ENCODE measurements around the gene GSDMA.

GSDMA gene

GRCh38 chr17:40024901-40025300, 62.1 kb downstream of the GSDMA start:
- Histone ChIP-seq H3K4me1 (ENCODE audit: control insufficient read depth, insufficient read depth, low read depth, low read length) (peaks cover 39% of the 10 kb centered on the region), H3K9ac (ENCODE audit: low read length) (no peak overlapping the region), H3K9me3 (ENCODE audit: control insufficient read depth, low read length) (no peaks in the 10 kb centered on the region), H4K8ac (ENCODE audit: low read length) (no peak overlapping the region), H3K23ac (ENCODE audit: low read length in 2 of 2) (no peak overlapping the region), H3K18ac (ENCODE audit: low read depth in 1 of 2, low read length in 2 of 2) (no peak overlapping the region), H2BK120ac (ENCODE audit: low read depth, low read length) (no peak overlapping the region), H3K4ac (ENCODE audit: low read depth in 1 of 2, low read length in 2 of 2) (no peak overlapping the region), H2BK12ac (ENCODE audit: low read length in 2 of 2) (no peak overlapping the region), H3K79me1 (replicated peaks; ENCODE audit: low read length, poor library complexity, severe bottlenecking) (no peaks in the 10 kb centered on the region), H2AK5ac (ENCODE audit: low read length, severe bottlenecking) (no peak overlapping the region), H3K36me3 (ENCODE audit: control insufficient read depth in 1 of 2, insufficient read depth in 2 of 2, low read depth in 1 of 2, low read length in 2 of 2) (peaks cover 49 to 58% of the 10 kb centered on the region in 2 experiments), H2BK15ac (ENCODE audit: low read depth, poor library complexity, severe bottlenecking) (no peak overlapping the region), H3K27me3 (ENCODE audit: control insufficient read depth in 1 of 2, insufficient read depth in 1 of 2, low read length in 2 of 2) (no peaks in the 10 kb centered on the region), H3K4me3 (ENCODE audit: insufficient read depth in 1 of 2, low read depth in 1 of 2, low read length in 2 of 2) (no peak overlapping the region), H4K91ac (ENCODE audit: low read length) (no peak overlapping the region), H3K14ac (ENCODE audit: low read length in 2 of 2) (no peak overlapping the region), H3K27ac (ENCODE audit: low read length, poor library complexity, severe bottlenecking) (peak overlapping the region; percentile 47), H2BK5ac (ENCODE audit: low read depth, low read length, poor library complexity, severe bottlenecking) (no peak overlapping the region), H2AFZ (ENCODE audit: low read depth, low read length) (no peak overlapping the region), H3K4me2 (ENCODE audit: low read length, poor library complexity, severe bottlenecking) (no peak overlapping the region)
- 96% methylated on average over 8 of the region's 8 CpGs for WGBS
- no peak for DNase-seq

DNA sequence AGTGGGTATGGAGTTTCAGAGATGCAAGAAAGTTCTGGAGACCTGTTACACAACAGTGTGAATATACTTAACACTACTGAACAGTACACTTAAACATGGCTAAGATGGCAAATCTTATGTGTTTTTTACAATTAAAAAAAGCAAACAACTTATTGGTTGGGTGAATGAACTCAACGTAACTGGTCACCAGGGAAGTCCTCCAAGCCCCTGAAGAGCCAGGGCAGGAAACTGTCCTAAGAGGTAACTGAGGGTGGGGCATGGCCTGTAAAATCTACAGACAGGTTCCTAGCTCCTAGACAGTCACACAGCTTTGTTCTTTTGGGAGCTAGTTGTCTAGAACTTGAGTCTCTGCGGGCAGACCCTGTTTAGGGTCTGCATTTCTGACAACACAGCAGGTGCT, 62.8 kb downstream of the GSDMA start:
- H2BK12ac ChIP-seq (ENCODE audit: low read length in 2 of 2): no peak overlapping the region
- H2AK5ac ChIP-seq (ENCODE audit: low read length, severe bottlenecking): peak overlapping the region; percentile 27
- 100% methylated on average over 2 of the region's 2 CpGs for WGBS
- peaks cover 45 to 53% of the 10 kb centered on the region in 2 experiments for H3K36me3 ChIP-seq (ENCODE audit: control insufficient read depth in 1 of 2, insufficient read depth in 2 of 2, low read depth in 1 of 2, low read length in 2 of 2)
- H3K4me3 ChIP-seq (ENCODE audit: insufficient read depth in 1 of 2, low read depth in 1 of 2, low read length in 2 of 2): no peak overlapping the region
- no peak overlapping the region for H3K9ac ChIP-seq (ENCODE audit: low read length)
- no peak overlapping the region for H3K14ac ChIP-seq (ENCODE audit: low read length in 2 of 2)
- H3K27ac ChIP-seq (ENCODE audit: low read length, poor library complexity, severe bottlenecking): peak overlapping the region; percentile 47
- H4K8ac ChIP-seq (ENCODE audit: low read length): no peak overlapping the region
- H3K9me3 ChIP-seq (ENCODE audit: control insufficient read depth, low read length): no peaks in the 10 kb centered on the region
- peaks cover 36% of the 10 kb centered on the region for H3K4me1 ChIP-seq (ENCODE audit: control insufficient read depth, insufficient read depth, low read depth, low read length)
- H2AFZ ChIP-seq (ENCODE audit: low read depth, low read length): no peak overlapping the region
- H2BK15ac ChIP-seq (ENCODE audit: low read depth, poor library complexity, severe bottlenecking): no peak overlapping the region
- no peaks in the 10 kb centered on the region for H3K27me3 ChIP-seq (ENCODE audit: control insufficient read depth in 1 of 2, insufficient read depth in 1 of 2, low read length in 2 of 2)
- no peak overlapping the region for H3K4me2 ChIP-seq (ENCODE audit: low read length, poor library complexity, severe bottlenecking)
- no peak overlapping the region for H3K4ac ChIP-seq (ENCODE audit: low read depth in 1 of 2, low read length in 2 of 2)
- no peak overlapping the region for H4K91ac ChIP-seq (ENCODE audit: low read length)
- H3K23ac ChIP-seq (ENCODE audit: low read length in 2 of 2): no peak overlapping the region
- H3K18ac ChIP-seq (ENCODE audit: low read depth in 1 of 2, low read length in 2 of 2): no peak overlapping the region
- H2BK120ac ChIP-seq (ENCODE audit: low read depth, low read length): no peak overlapping the region
- H3K79me1 ChIP-seq (replicated peaks; ENCODE audit: low read length, poor library complexity, severe bottlenecking): no peaks in the 10 kb centered on the region
- no peak for DNase-seq
- H2BK5ac ChIP-seq (ENCODE audit: low read depth, low read length, poor library complexity, severe bottlenecking): no peak overlapping the region

- Histone ChIP-seq H3K27ac (ENCODE audit: low read length, poor library complexity, severe bottlenecking) (peak overlapping the region; percentile 47), H2BK12ac (ENCODE audit: low read length in 2 of 2) (no peak overlapping the region), H2BK5ac (ENCODE audit: low read depth, low read length, poor library complexity, severe bottlenecking) (no peak overlapping the region), H3K79me1 (replicated peaks; ENCODE audit: low read length, poor library complexity, severe bottlenecking) (no peaks in the 10 kb centered on the region), H3K14ac (ENCODE audit: low read length in 2 of 2) (no peak overlapping the region), H2AFZ (ENCODE audit: low read depth, low read length) (no peak overlapping the region), H2BK15ac (ENCODE audit: low read depth, poor library complexity, severe bottlenecking) (no peak overlapping the region), H4K91ac (ENCODE audit: low read length) (no peak overlapping the region), H3K27me3 (ENCODE audit: control insufficient read depth in 1 of 2, insufficient read depth in 1 of 2, low read length in 2 of 2) (no peaks in the 10 kb centered on the region), H3K36me3 (ENCODE audit: control insufficient read depth in 1 of 2, insufficient read depth in 2 of 2, low read depth in 1 of 2, low read length in 2 of 2) (peaks cover 51 to 58% of the 10 kb centered on the region in 2 experiments), H2AK5ac (ENCODE audit: low read length, severe bottlenecking) (no peak overlapping the region), H3K9me3 (ENCODE audit: control insufficient read depth, low read length) (no peaks in the 10 kb centered on the region), H3K23ac (ENCODE audit: low read length in 2 of 2) (no peak overlapping the region), H3K4me3 (ENCODE audit: insufficient read depth in 1 of 2, low read depth in 1 of 2, low read length in 2 of 2) (no peak overlapping the region), H3K4ac (ENCODE audit: low read depth in 1 of 2, low read length in 2 of 2) (no peak overlapping the region), H3K4me1 (ENCODE audit: control insufficient read depth, insufficient read depth, low read depth, low read length) (peaks cover 36% of the 10 kb centered on the region), H4K8ac (ENCODE audit: low read length) (no peak overlapping the region), H3K18ac (ENCODE audit: low read depth in 1 of 2, low read length in 2 of 2) (no peak overlapping the region), H3K9ac (ENCODE audit: low read length) (peak overlapping the region; percentile 9), H2BK120ac (ENCODE audit: low read depth, low read length) (no peak overlapping the region), H3K4me2 (ENCODE audit: low read length, poor library complexity, severe bottlenecking) (no peak overlapping the region)
- DNase-seq: no peak
- WGBS: 92% methylated on average over 22 of the region's 22 CpGs
Measured at GRCh38 chr17:40025991-40026815, 63.4 kb downstream of the GSDMA start.

DNA sequence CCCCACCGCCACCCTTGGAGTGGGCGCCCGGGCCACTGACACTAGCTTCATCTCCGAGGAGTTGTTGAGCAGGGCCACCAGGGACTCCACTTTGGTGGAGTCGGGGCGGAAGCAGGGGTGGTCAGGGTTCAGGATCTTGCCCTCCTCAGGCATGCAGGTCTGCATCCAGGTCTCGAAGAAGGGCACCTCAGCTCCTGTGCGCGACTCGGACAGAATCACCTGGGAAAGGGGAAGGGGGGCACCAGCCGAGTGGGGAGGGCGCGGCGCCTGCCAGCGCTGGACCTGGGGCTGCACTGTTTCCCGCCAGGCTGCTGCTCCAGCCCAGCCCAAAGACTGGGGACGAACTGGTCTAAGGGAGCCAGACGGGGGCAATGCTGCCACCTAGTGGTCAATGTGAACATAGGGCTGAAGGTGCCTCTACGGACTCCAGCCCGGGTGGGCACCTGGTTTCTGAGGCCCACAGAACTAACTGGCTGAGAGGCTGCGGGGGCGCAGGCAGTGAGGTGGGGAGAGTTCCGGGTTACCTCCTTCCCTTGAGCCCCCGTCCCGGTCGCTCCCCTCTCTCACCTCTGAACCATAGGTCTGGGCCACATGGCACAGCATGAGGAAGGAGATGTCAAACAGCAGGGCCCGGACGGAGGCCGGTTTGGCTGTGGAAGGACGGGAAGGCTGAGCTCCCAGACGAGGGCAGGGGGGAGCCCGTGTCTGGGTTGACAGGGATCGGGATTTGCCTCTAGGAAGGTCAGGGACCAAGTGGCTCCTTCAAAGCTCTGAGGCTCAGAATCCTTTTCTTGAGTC, 64.2 kb downstream of the GSDMA start:
- Histone ChIP-seq H3K9ac (ENCODE audit: low read length) (peak overlapping the region; percentile 30), H2BK120ac (ENCODE audit: low read depth, low read length) (no peak overlapping the region), H3K4me2 (ENCODE audit: low read length, poor library complexity, severe bottlenecking) (no peak overlapping the region), H2AFZ (ENCODE audit: low read depth, low read length) (no peak overlapping the region), H3K14ac (ENCODE audit: low read length in 2 of 2) (no peak overlapping the region), H2BK5ac (ENCODE audit: low read depth, low read length, poor library complexity, severe bottlenecking) (no peak overlapping the region), H2BK12ac (ENCODE audit: low read length in 2 of 2) (no peak overlapping the region), H3K18ac (ENCODE audit: low read depth in 1 of 2, low read length in 2 of 2) (no peak overlapping the region), H3K23ac (ENCODE audit: low read length in 2 of 2) (no peak overlapping the region), H4K8ac (ENCODE audit: low read length) (peak overlapping the region; percentile 67), H3K4me1 (ENCODE audit: control insufficient read depth, insufficient read depth, low read depth, low read length) (peaks cover 28% of the 10 kb centered on the region), H3K4ac (ENCODE audit: low read depth in 1 of 2, low read length in 2 of 2) (no peak overlapping the region), H2BK15ac (ENCODE audit: low read depth, poor library complexity, severe bottlenecking) (no peak overlapping the region), H3K27me3 (ENCODE audit: control insufficient read depth in 1 of 2, insufficient read depth in 1 of 2, low read length in 2 of 2) (no peaks in the 10 kb centered on the region), H2AK5ac (ENCODE audit: low read length, severe bottlenecking) (no peak overlapping the region), H4K91ac (ENCODE audit: low read length) (no peak overlapping the region), H3K79me1 (replicated peaks; ENCODE audit: low read length, poor library complexity, severe bottlenecking) (no peaks in the 10 kb centered on the region), H3K36me3 (ENCODE audit: control insufficient read depth in 1 of 2, insufficient read depth in 2 of 2, low read depth in 1 of 2, low read length in 2 of 2) (peaks cover 59 to 60% of the 10 kb centered on the region in 2 experiments), H3K27ac (ENCODE audit: low read length, poor library complexity, severe bottlenecking) (no peak overlapping the region), H3K9me3 (ENCODE audit: control insufficient read depth, low read length) (no peaks in the 10 kb centered on the region), H3K4me3 (ENCODE audit: insufficient read depth in 1 of 2, low read depth in 1 of 2, low read length in 2 of 2) (no peak overlapping the region)
- WGBS: 45% methylated on average over 32 of the region's 33 CpGs
- peak; percentile 77 for DNase-seq
